WI38 (cell line): ENCODE measurements around the gene LIMK2.

Source experiments
- H3K4me3 ChIP-seq: 2 replicates; pipeline ENCODE4 v1.5.1; 2011; ENCODE audit warnings: low read depth, mild to moderate bottlenecking, control low read depth, low read length
- CTCF ChIP-seq: IDR thresholded peaks from 2 replicates; pipeline ENCODE4 v1.5.1; 2012; ENCODE audit warnings: low read depth, mild to moderate bottlenecking, control low read depth, low read length

LIMK2 gene

GRCh38 chr22:31262312-31263133 lies 50.4 kb downstream of the LIMK2 start:
- TF ChIP-seq CTCF = no peak
- no peak overlapping the region for H3K4me3 ChIP-seq

- TF ChIP-seq CTCF = no peak
- H3K4me3 ChIP-seq = no peak overlapping the region
Observed at GRCh38 chr22:31263896-31264640, 52.0 kb downstream of the LIMK2 start.

- H3K4me3 ChIP-seq = no peak overlapping the region
- no peak for TF ChIP-seq CTCF
Observed at GRCh38 chr22:31268281-31268680, 56.2 kb downstream of the LIMK2 start.

- H3K4me3 ChIP-seq = no peak overlapping the region
- TF ChIP-seq CTCF = no peak
Observed at GRCh38 chr22:31269892-31270579, 57.9 kb downstream of the LIMK2 start.

GRCh38 chr22:31271026-31271425 lies 58.9 kb downstream of the LIMK2 start:
- no peak for TF ChIP-seq CTCF
- no peak overlapping the region for H3K4me3 ChIP-seq

- H3K4me3 ChIP-seq = no peak overlapping the region
- no peak for TF ChIP-seq CTCF
Observed at GRCh38 chr22:31271485-31271884, 59.4 kb downstream of the LIMK2 start.
